ENCODE measurements around the gene KIF26B. TPM values are rescaled to one million over a fixed set of nuclear protein-coding genes. Genes with fewer than 3 reads are reported as not detected.
"Not testable (repeated sequence)": the region's sequence is repeated elsewhere in the genome, so short reads cannot be mapped to it uniquely, and the experiment has no call there.

The KIF26B gene
- total RNA-seq, 1 donor from 2014 or later = 3.4 TPM

- no peaks in the 10 kb centered on the region for H3K27me3 ChIP-seq
- intact Hi-C loops (cut with DNase I) = no loop called here
- H3K4me3 ChIP-seq = no peak overlapping the region
- DNase-seq (no peak), ATAC-seq (no peak)
- no peak for TF ChIP-seq CTCF (IDR thresholded peaks at IDR 0.05)
- no peaks in the 10 kb centered on the region for H3K36me3 ChIP-seq
- H3K4me1 ChIP-seq = no peaks in the 10 kb centered on the region
- H3K27ac ChIP-seq = no peak overlapping the region
- H3K9me3 ChIP-seq = no peaks in the 10 kb centered on the region
These were observed 176.2 kb downstream of the KIF26B start for GRCh38 chr1:245330951-245331350.

GRCh38 chr1:245332085-245332484, 177.3 kb downstream of the KIF26B start:
- ATAC-seq (no peak), DNase-seq (no peak)
- Histone ChIP-seq H3K4me3 (no peak overlapping the region), H3K27ac (no peak overlapping the region), H3K4me1 (no peaks in the 10 kb centered on the region), H3K36me3 (no peaks in the 10 kb centered on the region), H3K27me3 (no peaks in the 10 kb centered on the region), H3K9me3 (no peaks in the 10 kb centered on the region)
- TF ChIP-seq CTCF (IDR thresholded peaks at IDR 0.05) = no peak
- intact Hi-C loops (cut with DNase I) = no loop called here

GRCh38 chr1:245332513-245332912, 177.7 kb downstream of the KIF26B start:
- intact Hi-C loops (cut with DNase I) = no loop called here
- ATAC-seq (no peak), DNase-seq (no peak)
- no peak overlapping the region for H3K27ac ChIP-seq
- H3K9me3 ChIP-seq = no peaks in the 10 kb centered on the region
- H3K36me3 ChIP-seq = no peaks in the 10 kb centered on the region
- H3K4me3 ChIP-seq = no peak overlapping the region
- H3K4me1 ChIP-seq = no peaks in the 10 kb centered on the region
- no peak for TF ChIP-seq CTCF (IDR thresholded peaks at IDR 0.05)
- H3K27me3 ChIP-seq = no peaks in the 10 kb centered on the region

- ATAC-seq (no peak), DNase-seq (no peak)
- no peaks in the 10 kb centered on the region for H3K36me3 ChIP-seq
- TF ChIP-seq CTCF (IDR thresholded peaks at IDR 0.05) = no peak
- intact Hi-C loops (cut with DNase I) = no loop called here
- no peaks in the 10 kb centered on the region for H3K4me1 ChIP-seq
- H3K4me3 ChIP-seq = no peak overlapping the region
- no peaks in the 10 kb centered on the region for H3K9me3 ChIP-seq
- H3K27me3 ChIP-seq = no peaks in the 10 kb centered on the region
- H3K27ac ChIP-seq = no peak overlapping the region
These were observed 179.4 kb downstream of the KIF26B start for GRCh38 chr1:245334235-245334634.

GRCh38 chr1:245334827-245335490, 180.2 kb downstream of the KIF26B start:
- Histone ChIP-seq H3K27me3 (no peaks in the 10 kb centered on the region), H3K4me3 (no peak overlapping the region), H3K27ac (no peak overlapping the region), H3K4me1 (no peaks in the 10 kb centered on the region), H3K36me3 (no peaks in the 10 kb centered on the region), H3K9me3 (no peaks in the 10 kb centered on the region)
- DNase-seq (no peak), ATAC-seq (no peak)
- no peak for TF ChIP-seq CTCF (IDR thresholded peaks at IDR 0.05)
- intact Hi-C loops (cut with DNase I) = no loop called here

GRCh38 chr1:245335684-245336083, 180.9 kb downstream of the KIF26B start:
- H3K9me3 ChIP-seq; H3K36me3 ChIP-seq; H3K4me1 ChIP-seq; DNase-seq; H3K27ac ChIP-seq; ATAC-seq; intact Hi-C loops (cut with DNase I); H3K27me3 ChIP-seq; H3K4me3 ChIP-seq: not testable (repeated sequence)

Data from upper lobe of right lung (tissue), 1 donor.